Osteoblast (primary cell): ENCODE data around the gene LTA4H. TPM values are rescaled to one million over a fixed set of nuclear protein-coding genes. Genes with fewer than 3 reads are reported as not detected.
A peak's percentile ranks its signal among the peaks of the same experiment; 100 is the strongest.

Experiments
- DNase-seq: peaks from one replicate; pipeline ENCODE4 v3.0.0; 2011; ENCODE audit warnings: low spot score, mixed read lengths; ENCODE audit not compliant: insufficient read length; ENCODE audit errors: missing footprints
- H2AFZ ChIP-seq: 2 replicates; pipeline ENCODE4 v1.6.0; 2011; ENCODE audit warnings: mild to moderate bottlenecking, low read length
- H3K27ac ChIP-seq: 2 replicates; pipeline ENCODE4 v1.5.1; 2011; ENCODE audit warnings: mild to moderate bottlenecking, low read depth, low read length, moderate library complexity
- H3K27me3 ChIP-seq: 2 replicates; pipeline ENCODE4 v1.6.0; 2012; ENCODE audit warnings: mild to moderate bottlenecking, control low read depth, inconsistent platforms, low read length, moderate library complexity; ENCODE audit not compliant: insufficient read depth
- H3K36me3 ChIP-seq: 2 replicates; pipeline ENCODE4 v1.5.1; 2011; ENCODE audit warnings: mild to moderate bottlenecking, low read length, control low read depth, moderate library complexity; ENCODE audit not compliant: insufficient read depth
- H3K4me1 ChIP-seq: 2 replicates; pipeline ENCODE4 v1.5.1; 2011; ENCODE audit warnings: mild to moderate bottlenecking, low read length, control low read depth, moderate library complexity; ENCODE audit not compliant: insufficient read depth
- H3K4me2 ChIP-seq: 2 replicates; pipeline ENCODE4 v1.6.0; 2011; ENCODE audit warnings: mild to moderate bottlenecking, low read length; ENCODE audit not compliant: insufficient read depth
- H3K4me3 ChIP-seq: fragments of 200-600 bp; sonication (generic); 3 replicates; pipeline ENCODE4 v1.5.1; 2012; ENCODE audit warnings: mild to moderate bottlenecking, low read length, inconsistent platforms; ENCODE audit not compliant: insufficient read depth
- H3K79me2 ChIP-seq: 2 replicates; pipeline ENCODE4 v1.6.0; 2012; ENCODE audit warnings: mild to moderate bottlenecking, low read length, control low read depth, inconsistent platforms; ENCODE audit not compliant: insufficient read depth
- H3K9me3 ChIP-seq: 2 replicates; pipeline ENCODE4 v1.5.1; 2011; ENCODE audit warnings: low read depth, low read length, control low read depth
- H4K20me1 ChIP-seq: 2 replicates; pipeline ENCODE4 v1.6.0; 2012; ENCODE audit warnings: mild to moderate bottlenecking, low read length, control low read depth; ENCODE audit not compliant: insufficient read depth
- CTCF ChIP-seq: IDR thresholded peaks from 2 replicates; pipeline ENCODE4 v1.5.1; 2011; ENCODE audit warnings: mild to moderate bottlenecking, low read depth, low read length, moderate library complexity; ENCODE audit errors: extremely low read depth
- total RNA-seq: library from RNA; depleted of rRNA; stranded (reverse); fragments of >200 nt; gene quantifications from 2 replicates; pipeline ENCODE4 v1.2.3, GENCODE V29; 2012

The LTA4H gene
- total RNA-seq, 1 donor: 73.8 TPM

GRCh38 chr12:96053476-96054243, 18.3 kb upstream of the LTA4H start:
- no peak overlapping the region for H3K4me2 ChIP-seq
- no peaks in the 10 kb centered on the region for H3K79me2 ChIP-seq
- H2AFZ ChIP-seq: peak overlapping the region; percentile 30
- no peaks in the 10 kb centered on the region for H3K36me3 ChIP-seq
- H3K27ac ChIP-seq: no peak overlapping the region
- no peak overlapping the region for H3K4me3 ChIP-seq
- H3K9me3 ChIP-seq: no peaks in the 10 kb centered on the region
- H4K20me1 ChIP-seq: no peaks in the 10 kb centered on the region
- no peak for DNase-seq
- no peaks in the 10 kb centered on the region for H3K27me3 ChIP-seq
- H3K4me1 ChIP-seq: peaks cover under 1% of the 10 kb centered on the region
- no peak for TF ChIP-seq CTCF

- Histone ChIP-seq H3K27ac (no peak overlapping the region), H4K20me1 (no peaks in the 10 kb centered on the region), H3K79me2 (no peaks in the 10 kb centered on the region), H3K4me3 (no peak overlapping the region), H2AFZ (no peak overlapping the region), H3K4me1 (peaks cover 15% of the 10 kb centered on the region), H3K4me2 (no peak overlapping the region), H3K9me3 (no peaks in the 10 kb centered on the region), H3K27me3 (no peaks in the 10 kb centered on the region), H3K36me3 (no peaks in the 10 kb centered on the region)
- DNase-seq: no peak
- TF ChIP-seq CTCF: no peak
Measured at GRCh38 chr12:96051756-96052485, 16.5 kb upstream of the LTA4H start.

GRCh38 chr12:96050139-96050538, 14.8 kb upstream of the LTA4H start:
- Histone ChIP-seq H3K79me2 (no peaks in the 10 kb centered on the region), H2AFZ (no peak overlapping the region), H4K20me1 (no peaks in the 10 kb centered on the region), H3K9me3 (no peaks in the 10 kb centered on the region), H3K27ac (no peak overlapping the region), H3K4me3 (no peak overlapping the region), H3K4me1 (peaks cover 20% of the 10 kb centered on the region), H3K4me2 (no peak overlapping the region), H3K36me3 (no peaks in the 10 kb centered on the region), H3K27me3 (no peaks in the 10 kb centered on the region)
- TF ChIP-seq CTCF: no peak
- no peak for DNase-seq

GRCh38 chr12:96049101-96049500, 13.7 kb upstream of the LTA4H start:
- no peak overlapping the region for H3K4me2 ChIP-seq
- H3K4me3 ChIP-seq: no peak overlapping the region
- no peak overlapping the region for H3K27ac ChIP-seq
- peaks cover 29% of the 10 kb centered on the region for H3K4me1 ChIP-seq
- no peak for DNase-seq
- H2AFZ ChIP-seq: no peak overlapping the region
- TF ChIP-seq CTCF: no peak
- H3K36me3 ChIP-seq: no peaks in the 10 kb centered on the region
- H3K79me2 ChIP-seq: no peaks in the 10 kb centered on the region
- H4K20me1 ChIP-seq: no peaks in the 10 kb centered on the region
- no peaks in the 10 kb centered on the region for H3K27me3 ChIP-seq
- H3K9me3 ChIP-seq: no peaks in the 10 kb centered on the region
